NCI-H2107 treated with DMSO at 0.1 percent for 48 hours (cell line): ENCODE results near the gene PKNOX1.
"Not testable (repeated sequence)": the region's sequence is repeated elsewhere in the genome, so short reads cannot be mapped to it uniquely, and the experiment has no call there.

ENCODE experiments used
- DNase-seq: peaks from one replicate; lab custom pipeline; 2025; ENCODE audit not compliant: unreplicated experiment; lab: John Stamatoyannopoulos, UW

PKNOX1 gene, protein sequence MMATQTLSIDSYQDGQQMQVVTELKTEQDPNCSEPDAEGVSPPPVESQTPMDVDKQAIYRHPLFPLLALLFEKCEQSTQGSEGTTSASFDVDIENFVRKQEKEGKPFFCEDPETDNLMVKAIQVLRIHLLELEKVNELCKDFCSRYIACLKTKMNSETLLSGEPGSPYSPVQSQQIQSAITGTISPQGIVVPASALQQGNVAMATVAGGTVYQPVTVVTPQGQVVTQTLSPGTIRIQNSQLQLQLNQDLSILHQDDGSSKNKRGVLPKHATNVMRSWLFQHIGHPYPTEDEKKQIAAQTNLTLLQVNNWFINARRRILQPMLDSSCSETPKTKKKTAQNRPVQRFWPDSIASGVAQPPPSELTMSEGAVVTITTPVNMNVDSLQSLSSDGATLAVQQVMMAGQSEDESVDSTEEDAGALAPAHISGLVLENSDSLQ

DNA sequence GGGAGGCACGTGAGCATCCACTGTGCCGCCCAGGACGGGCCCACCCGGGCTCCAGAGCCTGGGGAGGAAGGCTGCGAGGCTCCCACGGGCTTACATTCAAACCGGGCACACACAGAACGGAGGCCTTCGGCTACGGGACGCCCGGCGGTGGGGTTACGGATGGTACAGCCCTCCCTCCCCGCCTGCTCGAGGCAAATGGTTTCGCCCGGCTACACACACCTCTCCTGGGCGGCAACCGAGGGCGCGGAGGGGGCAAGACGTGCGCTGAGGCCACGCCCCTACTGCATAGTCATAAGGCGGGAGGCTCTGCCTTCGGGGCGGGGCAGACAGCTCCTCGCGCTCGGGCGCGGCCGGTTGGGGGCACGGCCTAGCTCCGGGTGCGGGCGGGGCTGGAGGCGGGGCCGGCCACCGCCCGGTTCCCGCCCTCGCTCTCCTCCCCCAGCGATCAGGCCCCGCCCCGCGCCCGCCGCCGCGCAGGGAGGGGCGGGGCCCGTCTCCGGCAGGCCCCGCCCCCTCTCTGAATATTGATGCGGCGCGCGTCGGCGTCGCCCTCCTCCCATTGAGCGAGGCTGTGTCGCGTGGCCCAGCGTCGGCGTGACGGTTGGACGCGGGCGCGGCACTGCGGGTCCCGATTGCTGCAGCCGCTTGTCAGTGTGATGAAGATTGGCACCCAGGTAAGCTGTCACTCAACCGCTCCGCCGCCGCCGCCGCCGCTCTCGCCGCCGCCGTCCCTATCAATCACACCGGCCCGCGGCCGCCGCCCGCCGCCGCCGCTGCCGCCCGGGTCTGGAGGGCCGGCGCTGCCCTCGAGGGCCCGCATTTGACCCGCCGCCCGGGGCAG lies at the start of gene PKNOX1:
PKNOX1 (plus strand) TSS at position 572 of the 841 bp plus-strand sequence. CDS start 29,820 bp downstream, outside the sequence.
- DNase-seq: peak; percentile 97

DNA sequence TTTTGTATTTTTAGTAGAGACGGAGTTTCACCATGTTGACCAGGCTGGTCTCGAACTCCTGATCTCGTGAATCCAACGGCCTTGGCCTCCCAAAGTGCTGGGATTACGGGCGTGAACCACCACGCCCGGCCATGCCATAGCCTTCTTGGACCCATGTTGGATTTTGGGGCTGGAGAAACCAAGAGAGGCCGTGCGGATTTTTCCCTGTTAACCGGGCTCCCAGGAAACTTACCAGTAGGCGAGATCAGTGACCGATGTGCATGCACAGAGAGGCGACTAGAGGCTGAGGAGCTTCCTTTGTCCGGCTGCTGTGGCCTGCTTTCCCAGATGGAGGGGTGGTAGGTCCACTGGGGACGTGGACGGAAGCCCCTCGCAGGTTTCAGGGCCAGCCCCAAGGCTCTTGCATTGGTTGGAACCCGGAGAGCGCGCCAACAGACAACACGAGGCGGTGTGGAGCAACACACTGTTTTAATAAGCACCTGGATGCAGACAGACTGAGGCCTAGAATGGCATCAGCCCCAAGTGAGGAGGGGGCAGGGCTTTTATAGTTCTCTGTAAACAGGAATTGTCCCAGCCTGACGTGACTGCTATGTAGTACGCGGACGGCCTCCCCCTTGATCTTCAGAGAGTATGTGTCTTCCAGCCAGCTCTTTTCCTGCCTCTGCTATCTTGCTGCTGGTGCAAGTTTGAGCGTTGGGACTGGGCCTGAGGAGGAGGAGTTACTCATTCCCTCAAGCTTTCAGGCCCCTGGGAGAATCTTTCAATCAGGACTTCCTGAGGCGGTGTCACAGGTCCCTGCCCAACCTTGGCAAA lies 49.0 kb upstream of the PKNOX1 start, which contains the start of gene ERVH48-1:
ERVH48-1 (minus strand) TSS at position 517 of the 813 bp plus-strand sequence. CDS start 6,624 bp downstream, outside the sequence.
- no peak for DNase-seq

DNA sequence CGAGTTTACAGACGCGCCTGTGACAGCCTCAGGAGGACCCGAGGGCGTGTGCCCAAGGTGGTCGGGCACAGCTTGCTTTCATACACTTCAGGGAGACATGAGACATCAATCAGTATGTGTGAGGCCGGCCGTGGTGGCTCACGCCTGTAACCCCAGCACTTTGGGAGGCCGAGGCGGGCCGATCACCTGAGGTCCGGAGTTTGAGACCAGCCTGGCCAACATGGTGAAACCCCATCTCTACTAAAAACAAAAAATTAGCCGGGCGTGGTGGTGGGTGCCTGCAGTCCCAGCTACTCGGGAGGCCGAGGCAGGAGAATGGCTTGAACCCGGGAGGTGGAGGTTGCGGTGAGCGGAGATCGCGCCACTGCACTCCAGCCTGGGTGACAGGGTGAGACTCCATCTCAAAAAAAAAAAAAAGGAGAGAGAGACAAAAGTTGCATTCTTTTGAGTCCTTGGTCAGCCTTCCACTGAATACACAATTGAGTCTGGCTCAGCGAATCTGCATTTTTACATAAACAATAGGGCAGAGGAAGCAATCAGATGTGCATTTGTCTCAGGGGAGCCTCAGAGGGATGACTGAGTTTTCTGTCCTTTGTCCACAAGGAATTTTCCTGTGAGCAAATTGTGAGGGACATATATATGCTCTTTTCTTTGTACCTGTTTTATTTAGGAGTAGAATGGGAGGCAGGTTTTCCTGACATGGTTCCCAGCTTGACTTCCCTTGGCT lies 46.7 kb upstream of the PKNOX1 start:
- DNase-seq: not testable (repeated sequence)

DNA sequence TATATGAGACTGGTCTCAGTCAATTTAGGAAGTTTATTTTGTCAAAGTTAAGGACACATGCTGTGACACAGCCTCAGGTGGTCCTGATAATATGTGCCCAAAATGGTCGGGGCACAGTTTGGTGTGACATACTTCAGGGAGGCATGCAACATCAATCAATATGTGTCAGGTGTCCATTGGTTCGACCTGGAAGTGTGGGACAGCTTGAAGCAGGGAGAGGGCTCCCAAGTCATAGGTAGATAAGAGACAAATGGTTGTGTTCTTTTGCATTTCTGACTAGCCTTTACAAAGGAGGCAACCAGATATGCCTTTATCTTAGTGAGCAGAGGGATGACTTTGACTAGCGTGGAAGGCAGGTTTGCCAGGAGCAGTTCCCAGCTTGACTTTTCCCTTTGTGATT lies 44.4 kb upstream of the PKNOX1 start:
- DNase-seq: no peak

DNA sequence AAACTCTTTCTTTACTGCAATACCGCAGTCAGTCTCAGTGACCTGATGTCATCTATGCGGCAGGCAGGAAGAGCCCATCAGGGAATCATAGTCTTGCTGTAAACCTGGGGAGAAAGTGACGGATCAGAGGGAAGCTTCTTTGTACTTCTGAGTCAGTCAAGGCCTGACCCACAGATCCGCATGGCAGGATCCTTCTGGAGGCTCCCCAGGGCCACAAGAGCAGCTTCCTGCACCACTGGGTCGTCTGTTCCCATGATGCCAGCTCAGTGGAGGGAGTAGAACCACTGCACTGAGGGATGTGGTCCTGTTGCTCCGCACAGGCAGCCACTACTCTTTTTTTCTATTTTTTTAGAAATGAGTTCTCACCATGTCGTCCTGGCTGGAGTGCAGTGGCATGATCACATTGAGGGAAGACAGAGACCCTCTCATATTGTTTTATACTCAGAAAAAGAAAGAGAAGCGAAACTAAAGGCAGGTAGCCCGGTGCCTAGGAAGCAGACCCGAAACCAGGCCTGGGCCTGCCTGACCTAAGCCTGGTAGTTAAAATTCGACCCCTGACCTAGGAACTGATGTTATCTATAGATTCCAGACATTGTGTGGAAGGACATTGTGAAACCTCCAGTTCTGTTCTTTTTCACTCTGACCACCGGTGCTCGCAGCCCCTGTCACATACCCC lies 42.7 kb upstream of the PKNOX1 start:
- no peak for DNase-seq

DNA sequence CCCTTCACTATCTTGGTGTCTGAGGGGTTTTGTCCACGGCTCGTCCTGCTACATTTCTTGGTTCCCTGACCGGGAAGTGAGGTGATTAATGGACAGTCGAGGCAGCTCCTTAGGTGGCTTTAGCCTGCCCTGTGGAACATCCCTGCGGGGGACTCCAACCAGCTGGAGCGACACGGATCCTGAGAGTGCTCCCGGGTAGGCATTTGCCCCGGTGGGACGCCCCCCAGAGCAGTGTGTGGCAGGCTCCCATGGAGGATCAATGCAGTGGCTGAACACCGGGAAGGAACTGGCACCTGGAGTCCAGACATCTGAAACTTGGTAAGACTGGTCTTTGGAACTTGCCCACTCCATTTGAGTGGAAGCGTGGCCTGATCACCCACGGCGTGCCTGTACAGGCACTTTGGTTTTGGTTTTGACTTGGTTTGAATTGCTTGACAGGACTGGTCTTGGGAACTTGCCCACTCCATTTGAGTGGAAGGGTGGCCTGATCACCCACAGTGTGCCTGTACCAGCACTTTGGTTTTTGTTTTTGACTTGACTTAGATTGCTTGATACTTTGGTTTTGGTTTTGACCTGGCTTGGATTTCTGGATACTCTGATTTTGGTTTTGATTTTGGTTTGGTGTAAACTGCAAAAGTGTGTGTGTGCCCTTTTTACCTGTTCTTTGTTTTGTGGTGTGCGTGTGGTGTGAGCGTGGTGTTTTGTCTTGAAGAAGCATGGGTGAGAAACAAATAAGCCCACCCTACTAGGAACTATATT lies 41.8 kb upstream of the PKNOX1 start:
- DNase-seq: not testable (repeated sequence)

DNA sequence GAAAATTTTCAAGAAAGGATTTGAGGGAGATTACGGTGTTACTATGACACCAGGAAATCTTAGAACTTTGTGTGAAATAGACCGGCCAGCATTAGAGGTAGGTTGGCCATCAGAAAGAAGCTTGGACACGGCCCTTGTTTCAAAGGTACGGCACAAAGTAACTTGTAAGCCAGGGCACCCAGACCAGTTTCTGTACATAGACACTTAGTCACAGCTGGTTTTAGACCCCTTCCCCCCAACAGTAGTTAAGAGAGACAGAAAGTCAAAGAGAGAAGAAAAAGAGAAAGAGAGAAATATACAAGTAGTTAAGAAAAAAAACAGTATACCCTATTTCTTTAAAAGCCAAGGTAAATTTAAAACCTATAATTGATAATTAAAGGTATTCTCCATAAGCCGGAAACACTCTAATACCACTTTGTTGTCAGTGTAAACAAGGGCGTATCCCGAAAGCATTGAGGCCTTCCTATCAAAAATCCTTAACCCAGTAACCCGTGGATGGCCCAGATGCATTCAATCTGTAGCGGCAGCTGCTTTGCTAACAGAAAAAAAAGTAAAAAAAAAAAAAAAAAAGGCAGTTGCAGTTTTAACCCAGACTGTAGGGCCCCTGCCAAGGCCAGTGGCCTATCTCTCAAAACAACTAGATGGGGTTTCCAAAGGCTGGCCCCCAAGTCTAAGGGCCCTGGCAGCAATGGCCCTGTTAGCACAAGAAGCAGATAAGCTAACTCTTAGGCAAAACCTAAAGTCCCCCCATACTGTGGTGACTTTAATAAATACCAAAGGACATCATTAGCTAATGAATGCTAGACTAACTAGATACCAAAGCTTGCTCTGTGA lies 41.0 kb upstream of the PKNOX1 start:
- DNase-seq: not testable (repeated sequence)

DNA sequence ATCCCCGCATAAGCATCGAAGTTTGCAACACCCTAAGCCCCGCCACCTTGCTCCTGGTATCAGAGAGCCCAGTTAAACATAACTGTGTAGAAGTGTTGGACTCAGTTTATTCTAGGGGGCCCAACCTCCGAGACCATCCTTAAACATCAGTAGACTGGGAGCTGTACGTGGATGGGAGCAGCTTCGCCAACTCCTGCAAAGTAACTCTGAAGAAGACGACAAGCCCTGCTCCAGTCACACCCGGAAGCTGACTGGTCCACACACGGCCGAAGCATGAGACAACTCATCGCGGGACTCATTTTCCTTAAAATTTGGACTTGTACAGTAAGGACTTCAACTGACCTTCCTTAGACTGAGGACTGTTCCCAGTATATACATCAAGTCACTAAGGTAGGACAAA lies 40.4 kb upstream of the PKNOX1 start:
- not testable (repeated sequence) for DNase-seq

DNA sequence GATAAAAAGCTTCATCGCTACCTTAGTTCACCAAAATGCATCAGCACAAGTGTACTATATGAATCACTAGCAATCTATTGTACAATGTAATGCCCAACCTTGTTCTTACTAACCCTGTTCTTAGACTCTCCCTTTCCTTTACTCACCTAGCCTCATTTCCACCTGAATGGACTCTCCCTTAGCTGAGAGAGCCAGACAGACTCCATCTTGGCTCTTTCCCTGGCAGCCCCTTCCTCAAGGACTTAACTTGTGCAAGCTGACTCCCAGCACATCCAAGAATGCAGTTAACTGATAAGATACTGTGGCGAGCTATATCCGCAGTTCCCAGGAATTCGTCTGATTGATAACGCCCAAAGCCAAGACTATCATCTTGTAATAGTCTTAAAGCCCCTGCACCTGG lies 38.0 kb upstream of the PKNOX1 start:
- DNase-seq: not testable (repeated sequence)

DNA sequence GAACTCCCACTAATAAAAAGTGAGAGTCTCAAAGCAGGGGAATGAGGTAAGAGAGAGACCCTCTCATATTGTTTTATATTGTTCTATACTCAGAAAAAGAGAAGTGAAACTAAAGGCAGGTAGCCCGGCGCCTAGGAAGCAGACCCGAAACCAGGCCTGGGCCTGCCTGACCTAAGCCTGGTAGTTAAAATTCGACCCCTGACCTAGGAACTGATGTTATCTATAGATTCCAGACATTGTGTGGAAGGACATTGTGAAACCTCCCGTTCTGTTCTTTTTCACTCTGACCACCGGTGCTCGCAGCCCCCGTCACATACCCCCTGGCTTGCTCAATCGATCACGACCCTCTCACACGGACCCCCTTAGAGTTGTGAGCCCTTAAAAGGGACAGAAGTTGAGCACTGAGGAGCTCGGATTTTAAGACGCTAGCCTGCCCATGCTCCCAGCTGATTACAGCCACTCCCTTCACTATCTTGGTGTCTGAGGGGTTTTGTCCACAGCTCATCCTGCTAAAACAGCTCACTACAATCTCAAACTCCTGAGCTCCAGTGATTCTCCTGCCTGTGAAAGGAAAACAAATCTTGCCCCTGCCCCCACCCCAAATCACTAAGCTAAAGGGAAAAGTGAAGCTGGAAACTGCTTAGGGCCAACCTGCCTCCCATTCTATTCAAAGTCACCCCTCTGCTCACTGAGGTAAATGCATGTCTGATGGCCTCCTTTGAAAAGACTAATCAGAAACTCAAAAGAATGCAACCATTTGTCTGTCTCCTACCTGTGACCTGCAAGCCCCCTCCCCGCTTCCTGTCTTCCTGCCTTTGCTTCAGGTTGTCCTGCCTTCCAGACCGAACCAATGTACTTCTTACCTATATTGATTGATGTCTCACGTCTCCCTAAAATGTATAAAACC lies 37.1 kb upstream of the PKNOX1 start:
- DNase-seq: not testable (repeated sequence)

DNA sequence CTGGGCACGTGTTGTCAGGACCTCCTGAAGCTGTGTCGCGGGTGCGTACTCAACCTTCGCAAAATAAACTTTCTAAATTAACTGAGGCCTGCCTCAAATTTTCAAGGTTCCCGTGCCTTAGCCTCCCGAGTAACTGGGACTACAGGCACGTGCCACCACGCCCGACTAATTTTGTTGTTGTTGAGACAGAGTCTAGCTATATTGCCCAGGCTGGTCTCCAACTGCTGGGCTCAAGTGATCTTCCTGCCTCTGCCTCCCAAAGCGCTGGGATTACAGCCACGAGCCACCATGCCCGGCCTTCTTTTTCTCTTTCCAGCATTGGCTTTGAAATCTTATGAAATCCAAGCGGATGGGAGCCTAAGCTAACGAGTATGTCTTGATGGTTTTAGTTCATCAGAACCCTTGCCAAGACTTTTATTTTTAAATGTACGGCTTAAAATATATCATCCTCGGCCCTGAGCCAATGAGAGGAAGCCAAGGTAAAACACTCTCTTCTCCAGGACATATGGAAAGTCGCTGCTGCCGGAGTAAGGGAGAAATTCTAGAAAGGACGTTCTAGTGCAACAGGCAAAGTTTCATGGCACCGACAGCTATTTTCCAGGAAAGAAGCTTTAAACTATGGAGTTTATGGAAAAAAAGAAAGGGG lies 36.3 kb upstream of the PKNOX1 start:
- no peak for DNase-seq

DNA sequence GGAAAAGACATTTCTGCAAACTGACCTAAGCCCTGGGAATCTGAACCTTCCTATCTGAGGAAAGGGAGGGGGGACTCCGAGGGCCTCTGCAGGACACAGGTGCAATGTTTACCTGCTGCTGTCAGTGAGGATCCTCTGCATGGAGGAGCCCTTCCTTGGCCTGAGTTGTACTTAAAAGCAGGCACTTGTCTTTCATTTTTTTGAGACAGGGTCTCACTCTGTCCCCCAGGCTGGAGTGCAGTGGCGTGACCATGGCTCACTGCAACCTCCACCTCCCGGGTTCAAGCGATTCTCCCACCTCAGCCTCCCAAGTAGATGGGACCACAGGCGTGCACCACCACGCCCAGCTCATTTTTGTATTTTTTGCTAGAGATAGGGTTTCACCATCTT lies 35.8 kb upstream of the PKNOX1 start:
- DNase-seq: not testable (repeated sequence)

DNA sequence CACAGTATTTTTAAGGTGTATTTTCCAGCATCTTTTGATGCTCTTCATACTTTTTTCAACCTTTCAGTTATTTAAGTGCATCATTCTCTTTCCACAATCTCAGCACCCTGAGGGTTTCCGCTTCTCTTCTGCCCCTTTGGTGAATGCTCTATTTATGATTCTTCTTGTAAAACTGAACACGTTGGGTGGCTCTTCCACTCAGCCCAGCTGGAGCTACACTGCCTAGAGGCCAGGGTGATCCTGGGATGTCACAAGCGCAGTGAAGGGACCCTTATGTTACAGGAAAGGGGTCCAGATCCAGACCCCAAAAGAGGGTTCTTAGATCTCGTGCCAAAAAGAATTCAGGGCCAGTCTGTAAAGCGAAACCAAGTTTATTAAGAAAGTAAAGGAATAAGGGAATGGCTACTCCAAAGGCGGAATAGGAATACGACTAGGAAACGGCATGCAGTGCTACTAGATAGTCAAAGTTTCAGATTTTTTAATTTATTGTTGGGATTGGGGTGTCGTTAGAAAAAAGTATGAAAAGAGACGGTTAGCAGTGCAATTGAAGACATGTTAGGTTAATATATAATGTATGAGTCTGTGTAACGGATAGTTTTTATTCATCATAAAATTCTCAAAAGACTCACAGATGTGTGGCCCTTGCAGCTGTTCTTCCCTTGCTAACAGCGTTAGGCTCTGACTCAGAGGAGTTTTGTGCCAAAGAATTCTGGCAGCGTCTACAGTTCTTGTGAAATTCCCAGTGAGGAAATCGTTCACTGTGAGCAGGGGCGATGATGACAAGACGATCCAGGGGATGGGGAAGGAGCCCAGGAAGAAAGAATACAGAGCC lies 34.6 kb upstream of the PKNOX1 start:
- no peak for DNase-seq

DNA sequence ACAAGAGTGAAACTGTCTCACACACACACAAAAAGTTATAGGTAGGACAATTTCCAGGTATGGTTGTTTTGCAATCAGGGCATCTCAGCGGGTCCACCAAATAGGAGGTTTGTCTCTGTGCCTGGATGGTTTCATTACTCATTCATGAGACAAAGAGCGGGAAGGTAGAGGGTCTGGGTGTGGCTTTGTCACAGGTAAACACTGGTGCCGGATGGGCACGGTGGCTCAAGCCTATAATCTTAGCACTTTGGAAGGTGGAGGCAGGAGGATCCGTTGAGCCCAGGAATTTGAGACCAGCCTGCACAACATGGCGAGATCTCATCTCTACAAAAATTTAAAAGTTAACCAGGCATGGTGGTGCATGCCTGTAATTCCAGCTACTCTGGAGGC lies 32.7 kb upstream of the PKNOX1 start:
- no peak for DNase-seq

DNA sequence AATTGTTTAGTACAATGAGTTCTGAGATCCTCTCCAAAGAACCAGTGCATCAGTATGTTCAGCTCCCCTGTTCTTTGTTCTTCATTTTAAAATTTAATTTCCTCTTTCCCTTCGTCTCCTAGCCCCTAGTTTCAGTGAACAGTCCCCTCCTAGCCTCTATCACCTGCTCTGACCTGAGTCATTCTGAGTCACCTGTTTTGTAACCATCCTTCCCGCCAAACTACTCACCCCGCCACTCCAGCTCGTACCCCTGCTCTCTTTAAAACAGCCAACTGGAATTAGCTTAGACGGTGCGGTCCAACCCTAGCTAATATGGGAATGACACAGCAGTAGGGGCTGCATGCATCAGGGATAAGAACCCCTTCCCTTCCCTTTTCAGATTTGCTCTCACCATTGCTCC lies 32.1 kb upstream of the PKNOX1 start:
- DNase-seq: no peak
